NCI-H2081 treated with DMSO at 0.1 percent for 48 hours (cell line): ENCODE results near the gene NLRP11.
"Not testable (repeated sequence)": the region's sequence is repeated elsewhere in the genome, so short reads cannot be mapped to it uniquely, and the experiment has no call there.

Experiments
- DNase-seq: peaks from one replicate; lab custom pipeline; 2025; lab: John Stamatoyannopoulos, UW

NLRP11 gene

GRCh38 chr19:55778331-55778730 lies 53.5 kb downstream of the NLRP11 start:
- DNase-seq, result no peak

DNA sequence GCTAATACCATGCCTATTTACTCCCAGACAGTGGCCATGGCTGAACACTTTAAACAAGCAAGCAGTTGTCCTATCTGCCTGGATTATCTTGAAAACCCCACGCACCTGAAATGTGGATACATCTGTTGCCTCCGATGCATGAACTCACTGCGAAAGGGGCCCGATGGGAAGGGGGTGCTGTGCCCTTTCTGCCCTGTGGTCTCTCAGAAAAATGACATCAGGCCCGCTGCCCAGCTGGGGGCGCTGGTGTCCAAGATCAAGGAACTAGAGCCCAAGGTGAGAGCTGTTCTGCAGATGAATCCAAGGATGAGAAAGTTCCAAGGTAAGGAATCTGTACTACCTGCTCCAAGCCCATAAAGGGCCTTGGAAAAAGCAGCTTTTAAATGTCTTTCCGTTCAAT lies 54.3 kb downstream of the NLRP11 start:
- no peak for DNase-seq

GRCh38 chr19:55769632-55770031 lies 62.2 kb downstream of the NLRP11 start:
- DNase-seq, result not testable (repeated sequence)

DNA sequence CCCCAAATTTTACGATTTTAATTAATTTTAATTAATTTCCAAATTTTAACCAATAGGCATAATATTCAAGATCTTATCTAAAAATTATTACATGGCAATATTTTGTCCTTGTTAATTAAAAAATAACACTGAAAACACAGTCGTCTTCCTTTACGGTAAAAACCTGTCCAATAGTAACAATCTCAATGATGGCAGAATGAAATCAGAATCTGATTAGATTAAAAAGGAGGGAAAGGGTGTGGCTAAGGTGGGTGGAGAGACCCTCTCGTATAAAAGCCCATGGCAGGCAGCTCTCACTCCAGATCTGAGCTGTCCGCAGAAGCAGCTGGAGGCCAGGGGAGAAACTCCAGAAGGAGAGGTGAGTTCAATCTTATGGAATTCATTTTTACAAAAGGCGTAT lies 63.0 kb downstream of the NLRP11 start, which contains the start of gene RFPL4AL1:
Gene RFPL4AL1 (plus strand): TSS at position 301 of the 400 bp plus-strand sequence. CDS start 2,687 bp downstream, outside the sequence.
- not testable (repeated sequence) for DNase-seq

GRCh38 chr19:55766466-55766865 lies 65.3 kb downstream of the NLRP11 start:
- DNase-seq, result no peak

GRCh38 chr19:55758797-55759196 lies 73.0 kb downstream of the NLRP11 start, which contains the start of gene RFPL4A:
Gene RFPL4A, plus strand, starts transcription at chr19:55759097. Its CDS starts 2,704 bp downstream, at chr19:55761801.
- DNase-seq, result not testable (repeated sequence)

DNA sequence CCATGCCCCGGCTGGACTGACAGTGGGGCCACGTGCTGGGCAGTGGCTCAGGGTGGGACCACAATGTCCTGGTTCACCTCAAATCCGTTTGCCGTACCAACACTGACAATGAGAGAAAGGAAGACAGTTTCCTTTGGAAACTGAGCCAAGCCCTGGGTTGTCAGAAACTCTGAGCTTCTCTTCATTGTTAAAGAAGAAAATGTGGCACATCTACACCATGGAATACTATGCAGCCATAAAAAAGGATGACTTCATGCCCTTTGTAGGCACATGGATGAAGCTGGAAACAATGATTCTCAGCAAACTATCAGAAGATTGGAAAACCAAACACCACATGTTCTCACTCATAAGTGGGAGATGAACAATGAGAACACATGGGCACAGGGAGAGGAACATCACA lies 75.0 kb downstream of the NLRP11 start:
- DNase-seq, result not testable (repeated sequence)

DNA sequence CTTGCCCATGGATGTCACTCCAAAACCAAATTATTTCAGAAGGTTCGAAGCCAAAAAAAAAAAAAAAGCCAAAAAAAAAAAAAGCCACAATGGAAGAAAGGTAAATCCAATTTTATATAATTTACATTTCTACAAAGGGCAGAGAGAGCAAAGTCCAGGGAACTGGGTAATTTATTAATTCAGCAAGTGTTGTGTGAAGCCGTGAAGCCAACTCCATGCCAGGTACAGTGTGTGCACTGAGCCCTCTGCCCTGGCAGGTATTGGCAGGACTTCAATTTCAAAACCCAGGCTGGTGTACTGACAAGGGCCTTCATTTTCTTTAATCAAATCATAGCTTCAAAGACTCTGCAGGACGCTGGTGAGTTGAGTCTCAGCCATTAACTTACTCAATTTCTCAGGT lies 78.4 kb downstream of the NLRP11 start:
- no peak for DNase-seq

DNA sequence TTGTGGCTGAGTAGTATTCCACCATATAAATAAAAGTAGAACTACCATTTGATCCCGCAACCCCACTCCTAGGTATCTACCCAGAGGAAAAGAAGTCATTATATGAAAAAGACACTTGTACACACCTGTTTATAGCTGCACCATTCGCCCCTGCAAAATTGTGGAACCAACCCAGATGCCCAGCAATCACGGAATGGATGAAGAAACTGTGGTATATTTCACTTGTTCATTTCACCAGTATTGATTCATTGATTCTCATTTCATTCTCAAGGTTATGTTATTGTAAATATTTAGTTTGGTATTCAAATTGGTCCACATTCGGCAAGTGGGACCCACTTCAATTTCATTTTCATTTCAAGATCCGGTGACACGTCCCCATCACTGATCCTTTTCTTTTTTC lies 81.1 kb downstream of the NLRP11 start:
- DNase-seq, result no peak

GRCh38 chr19:55738302-55738701 lies 93.5 kb downstream of the NLRP11 start, which contains the start of gene NLRP9:
Gene NLRP9, minus strand, starts transcription at chr19:55738402. Its CDS starts 28 bp downstream, at chr19:55738374.
- no peak for DNase-seq
